ENCODE measurements around the gene THBD.

- TF ChIP-seq CTCF (IDR thresholded peaks at IDR 0.05; ENCODE audit: low read depth, low read length) (no peak), EZH2phosphoT487 (IDR thresholded peaks at IDR 0.05; ENCODE audit: low read depth) (no peak)
These were observed 24.8 kb downstream of the THBD start for GRCh38 chr20:23024701-23025100.

Data from OCI-LY3 (cell line).